Myocyte (in vitro differentiated cells): ENCODE data around the gene OTOGL. TPM values are rescaled to one million over a fixed set of nuclear protein-coding genes. Genes with fewer than 3 reads are reported as not detected.
"Not testable (repeated sequence)": the region's sequence is repeated elsewhere in the genome, so short reads cannot be mapped to it uniquely, and the experiment has no call there.

ENCODE experiments used
- DNase-seq: peaks from one replicate; pipeline ENCODE4 v3.0.0-alpha.2; 2012; ENCODE audit warnings: low read depth
- total RNA-seq: library from RNA; depleted of rRNA; stranded (reverse); fragments of >200 nt; gene quantifications from 2 replicates; pipeline ENCODE4 v1.2.3, GENCODE V29; 2014

Gene OTOGL
- total RNA-seq, 1 donor from 2014 or later = 0.29 TPM

DNA sequence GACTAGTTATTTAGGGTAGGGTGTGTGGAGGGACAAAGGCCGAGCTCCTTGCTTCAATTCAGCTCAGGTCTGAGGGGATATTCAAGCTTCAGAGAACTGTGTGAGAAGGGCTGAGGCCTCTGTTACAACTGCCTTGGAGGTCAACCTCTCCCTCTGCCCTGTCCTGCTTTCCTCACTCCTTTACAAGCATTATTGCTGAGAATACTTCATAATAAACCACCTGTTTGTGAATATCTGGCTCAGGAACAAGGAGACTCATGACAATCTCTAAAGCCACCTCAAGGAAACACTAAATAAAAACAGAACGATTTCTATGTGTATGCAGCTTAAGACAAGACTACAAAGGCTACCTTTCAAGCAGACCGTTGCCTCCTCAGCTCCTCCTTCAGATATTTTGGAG, 21.7 kb downstream of the OTOGL start:
- no peak for DNase-seq

DNA sequence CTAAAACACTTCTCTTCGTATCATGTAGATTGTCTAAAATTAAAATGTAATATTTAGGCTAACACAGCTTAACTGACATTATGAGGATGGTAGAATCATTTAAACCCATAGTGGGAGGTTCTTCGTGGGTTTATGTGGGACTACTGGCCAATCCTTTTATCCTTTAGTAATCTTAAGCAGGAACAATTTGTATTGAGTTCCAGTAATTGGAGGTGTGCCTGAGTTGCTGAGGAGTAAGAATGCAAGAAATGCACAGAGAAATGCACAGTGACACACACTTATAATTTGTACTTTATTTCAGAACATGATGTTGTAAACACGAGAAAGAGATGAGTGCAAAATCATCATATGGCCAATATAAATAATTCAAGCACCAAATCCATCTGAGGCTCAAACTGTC, 22.3 kb downstream of the OTOGL start:
- DNase-seq = no peak

DNA sequence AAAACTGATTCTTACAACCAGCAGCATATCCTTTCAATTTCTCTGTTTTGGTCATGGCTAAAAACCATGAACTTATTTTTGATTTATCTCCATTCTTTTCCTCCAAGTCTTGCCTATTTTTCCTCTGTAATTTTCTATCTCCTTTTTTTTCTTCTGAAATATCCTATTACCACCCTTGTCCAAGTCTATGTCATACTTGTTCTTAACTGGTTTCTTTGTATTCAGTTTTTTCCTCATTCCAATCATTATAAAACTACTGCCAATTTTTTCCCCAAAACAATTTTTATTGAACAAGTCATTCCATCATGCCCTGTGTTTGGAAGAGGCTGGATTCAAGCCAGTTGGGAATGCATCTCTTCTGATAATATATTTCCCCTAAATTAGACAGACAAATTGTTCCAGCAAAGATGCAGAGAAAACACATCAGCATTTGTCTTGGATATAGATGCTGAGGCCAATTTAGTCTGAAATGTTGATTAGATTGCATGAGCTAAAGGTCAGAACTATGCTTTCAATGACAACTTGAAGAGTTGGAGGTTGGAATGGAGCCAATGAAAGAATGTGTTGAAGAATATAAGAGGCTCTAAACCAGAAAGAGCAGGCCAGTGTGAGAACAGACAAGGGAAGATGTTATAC, 30.7 kb downstream of the OTOGL start:
- peak; percentile 24 for DNase-seq

DNA sequence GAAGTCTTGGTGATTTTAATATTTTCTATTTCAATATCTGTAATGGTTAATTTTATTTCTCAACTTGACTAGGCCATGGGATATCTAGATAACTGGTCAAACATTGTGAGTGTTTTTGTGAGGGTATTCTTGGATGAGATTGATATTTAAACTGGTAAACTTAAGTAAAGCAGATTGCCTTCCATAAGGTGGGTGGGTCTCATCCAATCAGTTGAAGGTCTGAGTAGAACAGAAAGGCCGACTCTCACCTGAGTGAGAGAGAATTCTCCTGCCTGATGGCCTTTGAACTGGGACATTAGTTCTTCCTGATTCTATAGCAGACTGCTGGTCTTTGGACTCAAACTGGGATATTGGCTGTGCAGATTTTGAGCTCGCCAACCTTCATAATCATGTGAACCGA, 36.3 kb downstream of the OTOGL start:
- no peak for DNase-seq

DNA sequence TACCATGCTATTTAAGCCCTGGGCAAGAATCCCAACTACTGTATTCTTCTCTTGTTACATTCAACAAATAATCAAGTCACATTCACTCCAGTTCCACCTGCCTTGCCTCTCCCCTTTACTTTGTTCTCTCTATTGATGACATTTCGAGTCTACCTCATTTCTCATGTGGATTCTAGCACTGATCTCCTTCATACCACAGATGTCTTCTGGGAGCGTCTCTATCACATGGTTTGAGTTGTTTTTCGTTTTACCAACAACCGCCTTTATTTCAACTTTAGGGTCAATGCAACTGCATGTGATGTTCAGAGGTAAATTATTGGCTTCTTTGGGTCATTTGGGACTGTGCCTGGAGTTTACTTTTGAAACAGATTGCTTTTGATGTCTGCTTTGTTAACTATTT, 40.7 kb downstream of the OTOGL start:
- no peak for DNase-seq

DNA sequence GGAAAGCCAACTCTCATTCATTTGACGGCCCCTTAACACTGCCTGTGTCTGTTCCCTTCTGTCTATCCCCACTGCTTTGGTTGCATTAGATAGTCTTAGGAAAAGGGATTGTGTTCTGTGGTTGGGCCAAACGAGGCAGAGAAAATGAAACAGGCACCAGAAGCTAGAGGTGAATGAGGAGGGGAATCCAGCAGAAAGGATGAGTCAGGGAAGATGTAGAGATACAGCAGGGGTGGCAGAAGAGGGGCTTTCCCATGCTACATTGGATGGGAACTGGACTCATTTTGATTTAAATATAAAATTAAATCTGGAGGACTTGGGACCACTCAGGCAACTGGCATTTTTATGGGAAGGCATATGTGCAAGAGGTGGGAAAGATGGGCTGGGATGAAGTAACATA, 43.3 kb downstream of the OTOGL start:
- no peak for DNase-seq

DNA sequence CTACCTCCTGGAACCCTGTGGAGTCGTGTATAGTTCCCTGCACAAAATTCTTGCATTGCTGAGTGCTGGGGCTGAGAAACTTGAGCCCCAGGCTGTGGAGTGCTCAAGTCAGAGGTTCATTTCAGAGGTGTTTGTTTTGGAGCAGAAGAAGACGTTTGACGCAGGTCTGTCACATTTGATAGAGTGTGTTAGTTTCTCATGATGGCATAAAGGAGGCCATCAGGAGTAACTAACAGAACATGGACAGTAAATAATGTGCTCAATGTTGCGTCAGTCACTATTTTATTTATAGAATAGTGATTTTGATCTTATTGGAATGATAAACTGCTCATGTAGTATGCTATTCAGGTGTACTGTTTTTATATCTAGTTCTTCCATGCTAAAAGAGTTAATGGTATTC, 44.2 kb downstream of the OTOGL start:
- no peak for DNase-seq

- DNase-seq = not testable (repeated sequence)
Measured at GRCh38 chr12:80149547-80150313, 50.4 kb downstream of the OTOGL start.

- no peak for DNase-seq
Measured at GRCh38 chr12:80151131-80151530, 51.8 kb downstream of the OTOGL start.

GRCh38 chr12:80154261-80154660, 54.9 kb downstream of the OTOGL start:
- no peak for DNase-seq

- DNase-seq = no peak
Measured at GRCh38 chr12:80156306-80156705, 57.0 kb downstream of the OTOGL start.

GRCh38 chr12:80157645-80158044, 58.3 kb downstream of the OTOGL start:
- DNase-seq = no peak

GRCh38 chr12:80161612-80162011, 62.3 kb downstream of the OTOGL start:
- no peak for DNase-seq

DNA sequence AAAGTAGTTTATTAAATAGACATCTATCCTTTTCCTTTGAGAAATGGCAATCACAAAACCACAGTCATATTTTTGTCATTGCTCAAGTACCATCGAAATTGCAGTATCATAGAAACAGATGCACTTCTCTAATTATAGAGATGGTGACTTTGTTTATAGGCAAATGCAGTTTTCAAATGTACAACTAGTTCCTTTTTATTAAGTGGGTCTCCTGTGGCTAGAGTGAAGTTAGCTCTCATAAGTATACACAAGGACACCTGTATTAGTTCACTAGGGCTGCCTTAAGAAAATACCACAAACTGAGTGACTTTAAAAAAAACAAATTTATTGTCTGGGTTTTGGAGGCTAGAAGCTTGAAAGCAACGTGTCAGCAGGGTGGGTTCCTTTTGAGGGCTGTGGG, 62.8 kb downstream of the OTOGL start:
- no peak for DNase-seq

GRCh38 chr12:80165746-80166145, 66.4 kb downstream of the OTOGL start:
- DNase-seq = no peak

DNA sequence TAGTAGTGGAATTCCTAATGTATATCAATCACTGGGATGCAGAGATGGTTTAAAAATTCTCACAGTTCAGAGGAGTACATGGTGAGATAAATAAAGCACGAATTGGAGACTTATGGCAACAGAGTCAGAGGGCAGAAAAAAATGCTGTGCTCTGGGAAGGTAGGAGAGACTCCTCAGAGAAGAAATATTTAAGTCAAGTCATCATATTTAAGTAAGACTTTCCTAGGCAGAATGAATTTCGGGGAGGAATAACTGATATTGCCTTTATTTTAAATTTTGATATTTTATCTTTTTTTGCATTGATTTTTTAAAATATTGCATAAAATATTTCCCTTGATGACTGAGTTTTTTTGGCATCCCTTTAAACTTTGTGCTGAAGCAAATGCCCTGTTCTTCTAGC, 67.4 kb downstream of the OTOGL start:
- DNase-seq = no peak

- DNase-seq = no peak
Measured at GRCh38 chr12:80168936-80169335, 69.6 kb downstream of the OTOGL start.

GRCh38 chr12:80170915-80171314, 71.6 kb downstream of the OTOGL start:
- DNase-seq = no peak

DNA sequence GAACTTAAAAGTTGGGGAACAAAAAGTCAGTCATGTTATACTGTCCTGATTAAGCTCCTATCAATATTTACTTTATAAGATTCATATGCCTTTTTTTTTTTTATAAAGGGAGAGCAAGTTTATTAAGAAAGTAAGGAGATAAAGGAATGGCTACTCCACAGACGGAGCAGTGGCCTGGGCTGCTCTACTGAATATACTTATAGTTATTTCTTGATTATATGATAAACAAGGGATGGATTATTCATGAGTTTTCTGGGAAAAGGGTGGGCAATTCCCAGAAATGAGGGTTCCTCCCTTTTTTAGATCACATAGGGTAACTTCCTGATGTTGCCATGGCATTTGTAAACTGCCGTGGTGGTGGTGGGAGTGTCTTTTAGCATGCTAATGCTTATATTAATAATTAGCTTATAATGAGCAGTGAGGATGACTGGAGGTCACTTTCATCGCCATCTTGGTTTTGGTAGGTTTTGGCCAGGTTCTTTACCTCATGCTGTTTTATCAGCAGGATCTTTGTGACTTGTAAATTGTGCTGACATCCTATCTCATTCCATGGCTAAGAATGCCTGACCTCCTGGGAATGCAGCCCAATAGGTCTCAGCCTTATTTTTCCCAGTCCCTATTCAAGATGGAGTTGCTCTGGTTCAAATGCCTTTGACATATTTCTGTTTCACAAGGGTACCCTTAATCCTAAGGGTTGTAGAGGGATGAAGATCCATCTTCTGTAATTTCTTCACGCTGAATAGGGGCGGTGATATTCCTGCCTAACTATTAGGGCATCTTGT, 73.9 kb downstream of the OTOGL start:
- no peak for DNase-seq

DNA sequence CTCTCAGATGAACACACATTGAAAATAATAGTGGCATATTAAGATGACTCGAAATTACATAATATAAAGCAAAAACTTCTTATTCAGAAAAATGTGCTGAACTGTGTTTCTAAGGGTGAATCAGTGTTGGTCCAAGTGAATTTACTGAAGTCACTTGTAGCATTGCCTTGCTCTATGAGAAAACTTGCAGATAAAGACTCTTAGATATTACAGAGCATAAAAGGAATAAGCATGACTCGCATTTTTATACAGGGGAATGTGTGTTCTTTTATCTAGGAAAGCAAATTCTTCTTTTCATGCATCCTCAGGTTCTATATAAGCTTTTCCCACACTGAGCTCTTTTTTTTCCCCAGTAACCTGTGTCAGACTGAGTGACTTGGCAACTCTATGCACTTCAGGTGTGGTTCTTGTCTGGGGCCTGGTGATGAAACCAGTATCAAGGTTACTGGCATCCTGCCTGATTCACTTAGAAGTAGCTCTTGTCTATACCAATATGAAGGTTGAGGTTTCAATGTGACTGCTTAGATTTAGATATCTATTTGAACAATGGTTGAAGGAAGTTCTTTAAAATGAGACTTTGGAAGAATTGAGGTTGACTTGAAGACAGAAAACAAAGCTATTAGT, 76.1 kb downstream of the OTOGL start:
- no peak for DNase-seq

DNA sequence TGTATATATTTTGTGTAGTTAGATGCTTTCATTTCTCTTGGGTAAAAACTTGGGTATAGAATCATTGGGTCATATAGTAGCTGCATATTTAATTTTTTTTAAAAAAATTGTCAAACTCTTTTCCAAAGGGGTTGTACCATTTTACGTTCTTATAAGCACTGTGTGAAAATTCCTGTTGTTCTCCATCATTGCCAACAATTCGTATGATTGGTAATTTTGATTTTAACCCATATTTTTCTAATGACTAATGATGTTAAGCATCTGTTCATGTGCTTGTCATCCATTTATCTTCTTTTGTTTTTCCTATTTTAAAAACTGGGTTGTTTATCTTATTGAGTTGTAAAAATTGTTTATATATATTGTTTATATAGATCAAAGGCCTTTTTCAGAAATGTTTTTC, 77.4 kb downstream of the OTOGL start:
- DNase-seq = no peak

DNA sequence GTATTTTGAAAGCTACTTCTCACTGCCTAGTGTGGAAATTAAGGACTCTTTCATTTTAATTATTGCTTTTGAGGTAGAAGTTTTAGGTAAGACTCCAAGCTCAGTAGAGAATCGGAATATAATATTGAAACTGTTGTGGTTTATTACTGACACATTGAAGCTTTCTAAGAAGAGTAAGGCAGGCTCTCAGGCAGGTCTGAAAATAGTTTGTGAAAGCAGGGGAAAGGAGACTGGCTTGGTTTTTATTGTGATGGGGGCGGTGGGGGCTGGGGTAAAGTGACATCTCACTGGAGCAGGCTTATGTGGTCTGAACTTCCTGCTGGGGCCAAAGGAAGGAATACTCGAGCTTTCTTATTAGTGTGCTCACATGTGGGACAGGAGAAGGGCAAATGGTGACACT, 79.5 kb downstream of the OTOGL start:
- DNase-seq = no peak
